Ovary (tissue), 3 donors: ENCODE results near the gene HSD17B3.

Experiments
- CTCF ChIP-seq, 3 donors: fragments of 450-650 bp in 2 of 3; fragments of 200-600 bp in 1 of 3; IDR thresholded peaks; one replicate each; pipeline versions ENCODE4 v1.5.1 to v1.8.0; 2016 to 2022; ENCODE audit warnings: antibody characterized with exemption in 3 of 3, mild to moderate bottlenecking in 1 of 3
- POLR2A ChIP-seq: fragments of 450-650 bp; IDR thresholded peaks from one replicate; pipeline ENCODE4 v1.6.1; 2017; ENCODE audit warnings: antibody characterized with exemption, mild to moderate bottlenecking, moderate library complexity
- donor health status: DM: no; HTN: no; CAD: no.

DNA sequence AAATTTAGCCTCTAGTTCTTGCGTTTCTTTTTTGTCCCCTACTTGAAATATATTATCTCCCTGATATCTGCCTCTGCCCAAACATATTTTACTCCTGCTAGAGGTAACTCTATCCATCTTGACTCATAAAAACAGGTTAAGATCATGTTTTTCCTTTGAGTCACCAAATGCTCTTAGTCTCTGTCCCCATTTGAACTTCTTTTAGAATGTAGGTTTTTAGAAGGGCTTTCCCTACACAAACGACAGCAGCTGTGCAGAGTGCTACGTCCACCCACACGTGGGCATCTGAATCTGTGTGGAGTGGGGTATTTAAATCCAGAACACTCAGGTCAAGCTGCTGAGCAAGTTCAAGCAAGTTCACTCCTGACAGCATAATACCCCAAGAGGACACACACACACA lies 2.2 kb downstream of the HSD17B3 start:
- TF ChIP-seq CTCF (IDR thresholded peaks at IDR 0.05) (no peak), POLR2A (no peak)
